Measurements from ENCODE around the gene RPL35A.
A peak's percentile ranks its signal among the peaks of the same experiment; 100 is the strongest.
"Not testable (repeated sequence)": the region's sequence is repeated elsewhere in the genome, so short reads cannot be mapped to it uniquely, and the experiment has no call there.

RPL35A gene

GRCh38 chr3:197949778-197950676, at the start of gene RPL35A:
Gene RPL35A (plus strand): TSS chr3:197950190. CDS start chr3:197950968, 778 bp downstream.
- peak; percentile 95 for DNase-seq

- no peak for DNase-seq
Measured at GRCh38 chr3:197901626-197902025, 48.4 kb upstream of the RPL35A start.

- DNase-seq, result peak; percentile 79
Measured at GRCh38 chr3:197906023-197906849, 43.8 kb upstream of the RPL35A start.

GRCh38 chr3:197906850-197907187, 43.2 kb upstream of the RPL35A start:
- no peak for DNase-seq

- DNase-seq, result no peak
Measured at GRCh38 chr3:197907196-197907595, 42.8 kb upstream of the RPL35A start.

- not testable (repeated sequence) for DNase-seq
Measured at GRCh38 chr3:197908550-197908949, 41.4 kb upstream of the RPL35A start.

- no peak for DNase-seq
Measured at GRCh38 chr3:197908957-197909701, 40.9 kb upstream of the RPL35A start.

- peak; percentile 5 for DNase-seq
Measured at GRCh38 chr3:197912741-197913476, 37.1 kb upstream of the RPL35A start.

- peak; percentile 7 for DNase-seq
Measured at GRCh38 chr3:197913641-197914380, 36.2 kb upstream of the RPL35A start.

GRCh38 chr3:197921429-197922275, 28.3 kb upstream of the RPL35A start:
- DNase-seq, result not testable (repeated sequence)

- DNase-seq, result no peak
Measured at GRCh38 chr3:197926418-197926817, 23.6 kb upstream of the RPL35A start.

- not testable (repeated sequence) for DNase-seq
Measured at GRCh38 chr3:197927578-197927977, 22.4 kb upstream of the RPL35A start.

- DNase-seq, result no peak
Measured at GRCh38 chr3:197936819-197937384, 13.1 kb upstream of the RPL35A start.

- no peak for DNase-seq
Measured at GRCh38 chr3:197940745-197941384, 9.1 kb upstream of the RPL35A start.

GRCh38 chr3:197942956-197943556, 6.9 kb upstream of the RPL35A start:
- peak; percentile 38 for DNase-seq

- DNase-seq, result no peak
Measured at GRCh38 chr3:197949191-197949777, 706 bp upstream of the RPL35A start.

- no peak for DNase-seq
Measured at GRCh38 chr3:197950677-197951061, 679 bp downstream of the RPL35A start.

GRCh38 chr3:197951392-197951990, 1.5 kb downstream of the RPL35A start:
- no peak for DNase-seq
